Retinal pigment epithelial cell (primary cell): Measurements from ENCODE around the gene OR2Y1.
A peak's percentile ranks its signal among the peaks of the same experiment; 100 is the strongest.
"Not testable (repeated sequence)": the region's sequence is repeated elsewhere in the genome, so short reads cannot be mapped to it uniquely, and the experiment has no call there.

Experiments used
- DNase-seq: peaks from one replicate; pipeline ENCODE4 v3.0.0-alpha.2; 2010; ENCODE audit warnings: low read depth
- H3K4me3 ChIP-seq: 2 replicates; pipeline ENCODE4 v1.5.1; 2011; ENCODE audit warnings: mild to moderate bottlenecking, low read length, control low read depth, moderate library complexity
- TF ChIP-seq, protein P1 (sequence below): conservative IDR thresholded peaks from 2 replicates; pipeline ENCODE4 v1.5.1; 2011; ENCODE audit warnings: low read depth, low read length, control low read depth, inconsistent platforms

Gene OR2Y1, protein sequence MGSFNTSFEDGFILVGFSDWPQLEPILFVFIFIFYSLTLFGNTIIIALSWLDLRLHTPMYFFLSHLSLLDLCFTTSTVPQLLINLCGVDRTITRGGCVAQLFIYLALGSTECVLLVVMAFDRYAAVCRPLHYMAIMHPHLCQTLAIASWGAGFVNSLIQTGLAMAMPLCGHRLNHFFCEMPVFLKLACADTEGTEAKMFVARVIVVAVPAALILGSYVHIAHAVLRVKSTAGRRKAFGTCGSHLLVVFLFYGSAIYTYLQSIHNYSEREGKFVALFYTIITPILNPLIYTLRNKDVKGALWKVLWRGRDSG

GRCh38 chr5:180739958-180740357 is at the start of gene OR2Y1:
Gene OR2Y1, minus strand, starts transcription at chr5:180740058. Its CDS starts 0 bp downstream, at chr5:180740058.
- TF ChIP-seq, protein P1, sequence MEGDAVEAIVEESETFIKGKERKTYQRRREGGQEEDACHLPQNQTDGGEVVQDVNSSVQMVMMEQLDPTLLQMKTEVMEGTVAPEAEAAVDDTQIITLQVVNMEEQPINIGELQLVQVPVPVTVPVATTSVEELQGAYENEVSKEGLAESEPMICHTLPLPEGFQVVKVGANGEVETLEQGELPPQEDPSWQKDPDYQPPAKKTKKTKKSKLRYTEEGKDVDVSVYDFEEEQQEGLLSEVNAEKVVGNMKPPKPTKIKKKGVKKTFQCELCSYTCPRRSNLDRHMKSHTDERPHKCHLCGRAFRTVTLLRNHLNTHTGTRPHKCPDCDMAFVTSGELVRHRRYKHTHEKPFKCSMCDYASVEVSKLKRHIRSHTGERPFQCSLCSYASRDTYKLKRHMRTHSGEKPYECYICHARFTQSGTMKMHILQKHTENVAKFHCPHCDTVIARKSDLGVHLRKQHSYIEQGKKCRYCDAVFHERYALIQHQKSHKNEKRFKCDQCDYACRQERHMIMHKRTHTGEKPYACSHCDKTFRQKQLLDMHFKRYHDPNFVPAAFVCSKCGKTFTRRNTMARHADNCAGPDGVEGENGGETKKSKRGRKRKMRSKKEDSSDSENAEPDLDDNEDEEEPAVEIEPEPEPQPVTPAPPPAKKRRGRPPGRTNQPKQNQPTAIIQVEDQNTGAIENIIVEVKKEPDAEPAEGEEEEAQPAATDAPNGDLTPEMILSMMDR = no peak

DNA sequence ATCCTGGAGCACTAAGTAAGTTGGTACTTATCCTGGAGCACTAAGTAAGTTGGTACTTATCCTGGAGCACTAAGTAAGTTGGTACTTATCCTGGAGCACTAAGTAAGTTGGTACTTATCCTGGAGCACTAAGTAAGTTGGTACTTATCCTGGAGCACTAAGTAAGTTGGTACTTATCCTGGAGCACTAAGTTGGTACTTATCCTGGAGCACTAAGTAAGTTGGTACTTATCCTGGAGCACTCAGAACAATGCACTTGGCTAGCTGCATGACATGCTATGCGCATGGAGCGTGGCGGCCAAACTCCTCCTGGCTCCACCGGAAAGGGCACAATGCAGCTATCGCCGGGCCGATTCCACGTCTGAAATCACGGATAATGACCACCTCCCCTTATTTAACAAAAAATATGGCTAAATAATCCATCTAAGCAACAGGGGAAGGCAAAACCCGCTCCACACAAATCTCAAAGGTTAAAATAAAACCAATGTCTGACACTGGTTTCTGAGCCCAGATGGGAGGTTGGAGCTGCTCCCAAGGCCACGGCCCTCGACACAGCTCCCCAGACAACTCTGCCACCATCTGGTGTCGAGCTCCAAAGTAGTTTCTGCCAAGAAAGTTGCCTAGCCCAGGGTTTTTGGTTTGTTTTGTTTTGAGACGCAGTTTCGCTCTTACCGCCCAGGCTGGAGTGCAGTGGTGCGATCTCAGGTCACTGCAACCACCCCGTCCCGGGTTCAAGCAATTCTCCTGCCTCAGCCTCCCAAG is 49.0 kb upstream of the OR2Y1 start:
- not testable (repeated sequence) for DNase-seq

More at GRCh38 chr5:180739958-180740357, at the start of gene OR2Y1:
- no peak within 1 kb of the TSS for H3K4me3 ChIP-seq
- DNase-seq = no peak

GRCh38 chr5:180787711-180788431 is 48.0 kb upstream of the OR2Y1 start:
- TF ChIP-seq, protein P1 = no peak
- DNase-seq = no peak
- H3K4me3 ChIP-seq = no peak overlapping the region

More for the DNA sequence above, 49.0 kb upstream of the OR2Y1 start:
- H3K4me3 ChIP-seq = not testable (repeated sequence)

GRCh38 chr5:180786531-180787398 is 46.9 kb upstream of the OR2Y1 start:
- no peak overlapping the region for H3K4me3 ChIP-seq
- TF ChIP-seq, protein P1 = peak; percentile 7
- DNase-seq = no peak

- no peak overlapping the region for H3K4me3 ChIP-seq
- DNase-seq = no peak
- TF ChIP-seq, protein P1 = no peak
Measured at GRCh38 chr5:180785794-180786221, 46.0 kb upstream of the OR2Y1 start.

GRCh38 chr5:180785121-180785781 is 45.4 kb upstream of the OR2Y1 start:
- no peak overlapping the region for H3K4me3 ChIP-seq
- TF ChIP-seq, protein P1 = no peak
- no peak for DNase-seq
